Measurements from ENCODE around the gene FBLN2.
"Not testable (repeated sequence)": the region's sequence is repeated elsewhere in the genome, so short reads cannot be mapped to it uniquely, and the experiment has no call there.

The FBLN2 gene

DNA sequence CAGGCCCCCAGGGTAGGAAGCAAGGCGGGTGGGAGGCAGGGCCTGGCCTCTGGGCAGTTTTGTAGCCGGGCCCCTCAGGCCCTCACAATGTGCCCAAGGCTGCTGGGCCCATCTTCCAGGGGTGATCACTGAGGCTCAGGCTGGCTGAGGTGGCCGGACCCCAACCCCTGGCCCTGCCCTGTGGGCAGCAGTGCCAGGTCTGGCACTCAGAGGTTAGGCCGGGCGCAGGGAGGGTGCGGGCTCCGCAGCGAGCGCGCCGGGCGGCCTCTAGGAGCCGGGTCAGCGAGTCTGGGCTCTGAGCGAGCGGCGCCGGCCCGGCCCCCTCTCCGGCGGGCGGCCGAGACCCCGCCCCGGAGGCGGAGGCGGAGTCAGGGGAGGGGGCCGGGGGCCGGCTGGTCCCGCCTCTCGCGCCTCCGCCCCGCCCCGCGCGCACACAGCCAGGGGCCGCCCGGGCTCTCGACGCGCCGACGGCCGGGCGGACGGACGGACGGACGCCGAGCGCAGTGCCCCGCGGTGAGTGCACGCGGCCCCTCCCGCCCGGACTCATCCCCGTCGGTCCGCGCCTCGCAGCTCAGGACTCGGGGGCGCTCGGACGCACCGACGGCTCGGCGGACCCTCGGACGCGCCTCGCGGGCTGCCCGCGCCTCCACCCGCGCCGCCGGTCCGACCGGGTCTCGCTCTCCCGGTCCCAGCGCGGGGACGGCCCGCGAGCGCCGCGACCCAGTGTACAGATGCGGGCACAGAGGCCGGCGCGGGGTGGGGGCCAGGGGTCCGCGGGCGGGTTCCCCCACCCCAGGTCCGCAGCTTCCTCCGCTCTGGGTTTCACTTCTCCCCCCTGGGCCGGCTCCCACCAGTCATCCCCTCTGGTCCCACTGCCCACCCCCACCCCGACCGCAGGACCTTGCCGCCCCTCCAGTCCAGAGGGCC is at the start of gene FBLN2:
Gene FBLN2, plus strand, starts transcription at position 430 of the 927 bp plus-strand sequence. CDS start 21,231 bp downstream, outside the sequence.
- peaks cover 26% of the 10 kb centered on the region for H3K27me3 ChIP-seq (ENCODE audit: insufficient read depth, low read length)
- no peaks in the 10 kb centered on the region for H3K4me1 ChIP-seq (ENCODE audit: insufficient read depth, low read length)
- no peak within 1 kb of the TSS for H2AFZ ChIP-seq (ENCODE audit: low read depth, low read length)
- H3K4me3 ChIP-seq (ENCODE audit: low read length): no peak within 1 kb of the TSS
- H3K36me3 ChIP-seq (ENCODE audit: insufficient read depth, low read length): no peaks in the 10 kb centered on the region
- H3K9me3 ChIP-seq (ENCODE audit: low read length): no peaks in the 10 kb centered on the region

DNA sequence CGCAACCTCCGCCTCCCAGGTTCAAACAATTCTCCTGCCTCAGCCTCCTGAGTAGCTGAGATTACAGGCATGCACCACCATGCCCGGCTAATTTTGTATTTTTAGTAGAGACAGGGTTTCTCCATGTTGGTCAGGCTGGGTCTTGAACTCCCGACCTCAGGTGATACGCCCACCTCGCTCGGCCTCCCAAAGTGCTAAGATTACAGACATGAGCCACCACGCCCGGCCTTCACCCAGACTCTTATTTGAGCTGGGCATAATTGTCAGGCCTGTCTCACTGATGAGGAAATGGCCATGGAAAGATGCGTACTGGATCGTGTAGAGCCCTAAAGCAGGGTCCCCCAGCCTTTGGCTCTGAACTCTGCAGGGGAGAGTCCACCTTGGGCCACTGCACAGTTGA is 49.7 kb upstream of the FBLN2 start:
- H3K27me3 ChIP-seq (ENCODE audit: insufficient read depth, low read length); H3K4me3 ChIP-seq (ENCODE audit: low read length); H2AFZ ChIP-seq (ENCODE audit: low read depth, low read length); H3K9me3 ChIP-seq (ENCODE audit: low read length); H3K36me3 ChIP-seq (ENCODE audit: insufficient read depth, low read length); H3K4me1 ChIP-seq (ENCODE audit: insufficient read depth, low read length): not testable (repeated sequence)

DNA sequence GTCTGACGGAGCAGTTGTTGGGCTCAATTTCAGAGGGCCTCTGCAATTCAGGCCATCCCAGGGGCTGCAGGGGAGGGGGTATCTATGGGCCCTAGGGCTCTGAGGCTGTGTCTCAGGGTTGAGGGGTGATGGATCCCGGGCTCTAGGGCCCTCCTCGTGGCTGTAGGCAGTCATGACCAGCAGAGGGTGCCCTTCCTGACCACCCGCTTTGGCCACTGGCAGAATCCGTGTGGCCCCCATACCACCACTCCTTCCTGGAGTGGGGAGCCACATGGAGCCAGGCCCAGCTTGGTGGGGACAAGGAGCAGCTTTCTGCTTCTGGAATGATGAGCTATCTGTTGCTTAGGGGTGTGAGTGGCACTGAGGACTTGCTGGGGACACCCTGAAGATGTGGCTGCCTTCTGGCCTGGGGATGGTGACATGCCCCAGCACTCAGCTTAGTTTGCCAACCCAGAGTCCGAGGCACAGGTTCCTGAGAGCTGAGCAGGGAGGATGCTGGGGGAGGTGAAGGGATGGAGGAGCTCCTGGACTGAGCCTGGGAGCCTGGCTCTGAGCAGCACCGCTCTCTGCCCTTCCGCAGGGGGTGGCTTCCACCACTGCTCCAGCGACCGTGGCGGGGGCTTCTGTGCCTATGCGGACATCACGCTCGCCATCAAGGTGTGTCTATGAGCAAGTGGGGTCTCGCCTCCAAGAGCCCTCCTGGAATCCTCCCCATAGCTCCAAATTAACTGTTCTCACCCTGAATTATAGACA is 48.6 kb upstream of the FBLN2 start:
- Histone ChIP-seq H3K4me3 (ENCODE audit: low read length) (no peak overlapping the region), H2AFZ (ENCODE audit: low read depth, low read length) (no peak overlapping the region), H3K27me3 (ENCODE audit: insufficient read depth, low read length) (no peaks in the 10 kb centered on the region), H3K36me3 (ENCODE audit: insufficient read depth, low read length) (no peaks in the 10 kb centered on the region), H3K9me3 (ENCODE audit: low read length) (no peaks in the 10 kb centered on the region), H3K4me1 (ENCODE audit: insufficient read depth, low read length) (peaks cover 15% of the 10 kb centered on the region)

DNA sequence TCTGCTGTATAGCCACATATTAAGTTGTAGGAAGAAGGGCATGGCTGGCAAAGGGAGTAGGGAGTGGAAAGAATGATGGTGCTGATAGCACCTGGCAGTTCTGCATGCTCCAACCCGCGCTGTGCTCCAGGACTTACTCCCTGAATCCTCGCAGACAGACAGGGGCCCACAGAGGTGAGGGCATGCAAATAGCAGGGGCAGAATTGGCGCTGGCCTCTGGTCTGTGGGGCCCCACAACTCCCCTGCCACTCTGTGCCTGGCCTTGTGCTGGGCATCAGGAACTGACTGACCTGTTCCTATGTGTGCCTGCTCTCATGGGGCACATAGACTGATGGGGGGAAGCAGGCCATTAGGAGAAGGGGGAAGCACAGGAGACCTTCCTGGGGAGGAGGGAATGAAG is 47.9 kb upstream of the FBLN2 start:
- H3K27me3 ChIP-seq (ENCODE audit: insufficient read depth, low read length): no peaks in the 10 kb centered on the region
- H3K9me3 ChIP-seq (ENCODE audit: low read length): no peaks in the 10 kb centered on the region
- H2AFZ ChIP-seq (ENCODE audit: low read depth, low read length): no peak overlapping the region
- no peaks in the 10 kb centered on the region for H3K36me3 ChIP-seq (ENCODE audit: insufficient read depth, low read length)
- no peak overlapping the region for H3K4me3 ChIP-seq (ENCODE audit: low read length)
- peaks cover 15% of the 10 kb centered on the region for H3K4me1 ChIP-seq (ENCODE audit: insufficient read depth, low read length)

DNA sequence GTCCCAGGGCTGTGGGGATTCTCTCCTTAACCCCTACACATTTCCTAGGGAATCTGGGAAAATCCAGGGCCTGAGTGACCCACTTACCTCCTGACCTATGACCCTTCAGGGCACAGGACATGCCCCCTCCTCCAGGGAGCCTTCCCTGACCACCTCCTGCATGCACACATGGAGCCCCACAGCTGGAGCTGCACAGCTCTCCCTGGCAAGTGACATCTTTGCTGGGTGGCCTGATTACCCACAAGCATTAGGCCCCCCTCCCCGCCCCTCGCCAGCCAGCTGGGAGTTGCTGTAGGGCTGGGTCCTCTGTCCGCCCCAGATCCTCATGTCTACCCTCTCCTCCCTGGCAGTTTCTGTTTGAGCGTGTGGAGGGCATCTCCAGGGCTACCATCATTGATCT is 47.4 kb upstream of the FBLN2 start:
- H3K4me3 ChIP-seq (ENCODE audit: low read length): no peak overlapping the region
- no peaks in the 10 kb centered on the region for H3K9me3 ChIP-seq (ENCODE audit: low read length)
- H3K27me3 ChIP-seq (ENCODE audit: insufficient read depth, low read length): no peaks in the 10 kb centered on the region
- H2AFZ ChIP-seq (ENCODE audit: low read depth, low read length): no peak overlapping the region
- no peaks in the 10 kb centered on the region for H3K36me3 ChIP-seq (ENCODE audit: insufficient read depth, low read length)
- peaks cover 13% of the 10 kb centered on the region for H3K4me1 ChIP-seq (ENCODE audit: insufficient read depth, low read length)

DNA sequence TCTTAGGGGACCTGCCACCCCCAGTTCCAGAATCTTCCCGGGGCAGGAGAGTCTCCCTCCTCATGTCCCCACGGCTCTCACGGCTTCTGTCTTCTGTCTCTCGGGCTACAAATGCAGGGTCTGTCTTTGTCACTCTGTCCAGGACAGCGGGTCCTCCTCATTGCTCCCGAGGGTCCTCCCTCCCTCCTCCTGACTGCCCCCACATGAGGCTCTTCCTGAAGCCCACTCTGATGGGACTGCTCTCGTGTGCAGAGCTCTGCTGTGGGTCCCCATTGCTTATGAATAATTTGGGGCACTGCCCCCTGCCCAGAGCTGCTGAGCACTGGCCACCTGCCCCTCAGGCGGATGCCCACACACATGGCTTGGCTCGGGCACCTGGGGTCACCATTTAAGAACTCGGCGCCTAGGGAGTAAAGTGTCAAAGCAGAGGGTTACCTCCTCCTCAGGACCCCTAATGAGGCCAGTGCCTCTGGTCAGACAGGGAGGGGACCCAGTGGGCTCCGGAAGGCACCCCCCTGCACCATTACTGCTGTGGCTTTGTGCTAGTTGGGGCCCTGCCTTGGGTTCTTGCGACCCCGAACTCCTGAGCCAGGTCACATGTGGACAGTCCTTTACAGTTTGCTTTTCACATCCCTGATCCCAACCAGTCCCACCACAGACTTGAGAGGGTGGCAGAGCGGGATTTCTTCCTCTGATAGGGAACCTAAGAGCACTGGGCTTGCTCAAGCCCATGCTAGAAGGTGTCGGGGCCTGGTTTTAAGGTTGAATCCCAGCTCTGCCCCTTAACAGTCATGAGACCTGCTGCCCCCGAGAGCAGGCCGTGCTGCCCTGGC is 46.8 kb upstream of the FBLN2 start:
- H3K36me3 ChIP-seq (ENCODE audit: insufficient read depth, low read length): no peaks in the 10 kb centered on the region
- H3K4me1 ChIP-seq (ENCODE audit: insufficient read depth, low read length): peaks cover 10% of the 10 kb centered on the region
- no peak overlapping the region for H2AFZ ChIP-seq (ENCODE audit: low read depth, low read length)
- no peaks in the 10 kb centered on the region for H3K27me3 ChIP-seq (ENCODE audit: insufficient read depth, low read length)
- H3K4me3 ChIP-seq (ENCODE audit: low read length): no peak overlapping the region
- H3K9me3 ChIP-seq (ENCODE audit: low read length): no peaks in the 10 kb centered on the region

DNA sequence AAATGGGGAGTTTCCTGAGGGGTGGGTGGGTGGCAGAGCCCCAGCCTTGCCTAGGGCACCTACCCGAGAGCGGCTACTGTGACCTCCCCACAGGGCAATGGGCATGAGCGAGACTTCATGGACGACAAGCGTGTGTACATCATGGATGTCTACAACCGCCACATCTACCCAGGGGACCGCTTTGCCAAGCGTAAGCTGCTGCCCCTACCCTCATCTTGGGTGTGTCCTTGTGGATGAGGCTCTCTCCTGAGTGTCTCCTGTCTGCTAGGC is 46.2 kb upstream of the FBLN2 start:
- Histone ChIP-seq H3K36me3 (ENCODE audit: insufficient read depth, low read length) (no peaks in the 10 kb centered on the region), H3K4me3 (ENCODE audit: low read length) (no peak overlapping the region), H3K4me1 (ENCODE audit: insufficient read depth, low read length) (peaks cover 13% of the 10 kb centered on the region), H2AFZ (ENCODE audit: low read depth, low read length) (no peak overlapping the region), H3K27me3 (ENCODE audit: insufficient read depth, low read length) (no peaks in the 10 kb centered on the region), H3K9me3 (ENCODE audit: low read length) (no peaks in the 10 kb centered on the region)

DNA sequence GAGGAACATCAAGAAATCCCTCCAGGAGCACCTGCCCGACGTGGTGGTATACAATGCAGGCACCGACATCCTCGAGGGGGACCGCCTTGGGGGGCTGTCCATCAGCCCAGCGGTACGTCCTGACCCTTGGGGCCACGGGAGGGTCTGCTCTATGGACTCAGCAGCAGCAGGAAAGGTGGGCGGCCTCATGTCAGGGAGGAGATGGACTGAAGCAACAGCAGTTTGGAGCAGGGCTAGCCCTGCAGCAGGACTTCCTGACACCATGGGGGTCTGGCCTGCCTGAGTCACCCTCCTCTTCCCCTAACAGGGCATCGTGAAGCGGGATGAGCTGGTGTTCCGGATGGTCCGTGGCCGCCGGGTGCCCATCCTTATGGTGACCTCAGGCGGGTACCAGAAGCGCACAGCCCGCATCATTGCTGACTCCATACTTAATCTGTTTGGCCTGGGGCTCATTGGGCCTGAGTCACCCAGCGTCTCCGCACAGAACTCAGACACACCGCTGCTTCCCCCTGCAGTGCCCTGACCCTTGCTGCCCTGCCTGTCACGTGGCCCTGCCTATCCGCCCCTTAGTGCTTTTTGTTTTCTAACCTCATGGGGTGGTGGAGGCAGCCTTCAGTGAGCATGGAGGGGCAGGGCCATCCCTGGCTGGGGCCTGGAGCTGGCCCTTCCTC is 44.6 kb upstream of the FBLN2 start:
- no peak overlapping the region for H3K4me3 ChIP-seq (ENCODE audit: low read length)
- H3K9me3 ChIP-seq (ENCODE audit: low read length): no peaks in the 10 kb centered on the region
- H3K4me1 ChIP-seq (ENCODE audit: insufficient read depth, low read length): peaks cover 16% of the 10 kb centered on the region
- no peaks in the 10 kb centered on the region for H3K36me3 ChIP-seq (ENCODE audit: insufficient read depth, low read length)
- no peaks in the 10 kb centered on the region for H3K27me3 ChIP-seq (ENCODE audit: insufficient read depth, low read length)
- no peak overlapping the region for H2AFZ ChIP-seq (ENCODE audit: low read depth, low read length)

DNA sequence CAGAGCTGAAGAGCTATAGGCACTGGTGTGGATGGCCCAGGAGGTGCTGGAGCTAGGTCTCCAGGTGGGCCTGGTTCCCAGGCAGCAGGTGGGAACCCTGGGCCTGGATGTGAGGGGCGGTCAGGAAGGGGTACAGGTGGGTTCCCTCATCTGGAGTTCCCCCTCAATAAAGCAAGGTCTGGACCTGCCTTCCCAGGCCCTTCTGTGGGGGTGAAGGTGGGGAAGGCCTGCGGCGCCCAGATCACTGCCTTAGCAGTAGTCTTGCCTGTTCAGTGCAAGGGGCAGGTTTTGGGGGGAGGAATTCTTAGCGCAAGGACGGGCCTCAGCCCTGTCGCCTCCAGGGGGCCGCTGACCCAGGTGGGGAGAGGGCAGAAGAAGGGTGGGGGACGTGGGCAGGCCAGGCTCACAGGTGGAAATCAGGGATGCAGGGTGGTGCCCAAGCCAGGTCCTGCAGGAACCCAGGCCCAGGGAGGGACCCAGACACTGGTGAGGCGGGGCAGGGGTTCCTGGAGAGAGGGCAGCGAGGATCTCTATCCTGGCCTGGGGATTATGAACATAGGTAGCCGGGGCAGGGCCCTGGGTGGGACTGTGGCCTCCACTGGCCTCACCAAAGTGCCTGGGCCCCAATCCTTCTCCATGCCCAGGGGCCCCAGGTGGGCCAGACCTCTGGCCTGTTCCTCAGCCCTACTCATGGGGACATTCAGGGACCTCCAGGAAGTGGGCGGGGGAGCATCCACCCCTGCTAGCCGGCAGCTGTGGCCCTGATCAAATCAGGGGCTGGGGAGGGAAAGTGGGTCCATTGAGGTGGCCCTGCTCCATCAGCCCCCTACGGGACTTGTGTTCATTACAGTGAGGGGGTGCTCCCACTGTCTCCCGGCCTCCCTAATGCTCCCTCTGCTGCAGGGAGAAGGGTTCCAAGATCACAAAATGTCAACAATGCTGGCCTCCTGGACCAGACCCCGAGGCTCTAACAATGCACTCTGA is 43.5 kb upstream of the FBLN2 start:
- Histone ChIP-seq H2AFZ (ENCODE audit: low read depth, low read length) (no peak overlapping the region), H3K9me3 (ENCODE audit: low read length) (no peaks in the 10 kb centered on the region), H3K4me3 (ENCODE audit: low read length) (no peak overlapping the region), H3K27me3 (ENCODE audit: insufficient read depth, low read length) (no peaks in the 10 kb centered on the region), H3K4me1 (ENCODE audit: insufficient read depth, low read length) (peaks cover 16% of the 10 kb centered on the region), H3K36me3 (ENCODE audit: insufficient read depth, low read length) (no peaks in the 10 kb centered on the region)

DNA sequence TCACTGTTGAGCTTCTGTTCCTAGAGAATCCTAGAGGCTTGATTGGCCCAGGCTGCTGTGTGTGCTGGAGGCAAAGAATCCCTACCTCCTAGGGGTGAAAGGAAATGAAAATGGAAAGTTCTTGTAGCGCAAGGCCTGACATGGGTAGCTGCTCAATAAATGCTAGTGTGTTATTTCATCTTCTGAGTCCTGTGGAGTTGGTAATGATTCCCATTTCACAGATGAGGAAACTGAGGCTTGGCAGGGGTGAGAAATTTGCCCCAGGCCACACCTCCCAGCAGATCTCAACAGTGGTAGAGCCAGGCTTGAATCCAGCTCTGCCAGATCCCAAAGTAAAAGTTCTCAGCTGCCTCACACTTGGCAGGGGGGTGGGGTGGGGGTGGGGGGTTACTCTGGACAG is 42.7 kb upstream of the FBLN2 start:
- Histone ChIP-seq H3K27me3 (ENCODE audit: insufficient read depth, low read length) (no peaks in the 10 kb centered on the region), H3K4me1 (ENCODE audit: insufficient read depth, low read length) (peaks cover 16% of the 10 kb centered on the region), H3K4me3 (ENCODE audit: low read length) (no peak overlapping the region), H2AFZ (ENCODE audit: low read depth, low read length) (no peak overlapping the region), H3K9me3 (ENCODE audit: low read length) (no peaks in the 10 kb centered on the region), H3K36me3 (ENCODE audit: insufficient read depth, low read length) (no peaks in the 10 kb centered on the region)

DNA sequence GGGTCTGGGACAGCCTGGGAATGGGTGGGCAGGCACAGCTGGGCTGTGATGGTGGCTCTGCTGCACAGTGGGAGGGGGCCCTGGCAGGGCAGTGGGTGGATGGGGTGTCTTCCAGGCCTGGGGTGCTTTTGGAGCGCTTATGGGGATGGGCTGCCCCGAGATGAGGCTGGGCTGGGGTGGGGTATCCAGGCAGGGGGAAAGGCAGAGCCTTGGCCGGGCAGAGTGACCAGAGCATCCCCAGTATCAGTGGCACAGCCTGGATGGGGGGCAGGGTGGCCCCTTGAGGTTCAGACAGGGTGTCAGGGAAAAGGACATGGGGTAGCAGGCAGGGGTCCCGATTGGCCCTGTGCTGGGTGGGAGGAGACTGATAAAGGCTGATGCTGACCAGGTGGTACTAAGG is 42.2 kb upstream of the FBLN2 start:
- H3K27me3 ChIP-seq (ENCODE audit: insufficient read depth, low read length): no peaks in the 10 kb centered on the region
- no peak overlapping the region for H3K4me3 ChIP-seq (ENCODE audit: low read length)
- H3K4me1 ChIP-seq (ENCODE audit: insufficient read depth, low read length): peaks cover 16% of the 10 kb centered on the region
- peaks cover 2% of the 10 kb centered on the region for H3K9me3 ChIP-seq (ENCODE audit: low read length)
- no peaks in the 10 kb centered on the region for H3K36me3 ChIP-seq (ENCODE audit: insufficient read depth, low read length)
- H2AFZ ChIP-seq (ENCODE audit: low read depth, low read length): no peak overlapping the region

DNA sequence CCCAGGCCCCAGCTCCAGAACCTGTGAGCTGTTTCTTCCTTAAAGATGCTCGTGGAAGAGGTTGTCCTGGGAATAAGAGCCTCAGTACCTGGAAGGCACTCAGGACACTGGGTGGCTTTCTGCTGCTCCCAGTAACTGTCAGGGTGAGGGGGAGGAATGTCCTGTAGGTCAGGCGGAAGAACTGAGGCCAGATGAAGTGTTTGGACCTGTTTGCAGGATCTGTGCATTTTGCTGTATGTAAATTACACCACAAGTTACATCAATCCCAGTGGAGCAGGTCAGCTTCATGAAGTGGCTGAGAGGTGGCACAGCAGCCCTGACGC is 41.7 kb upstream of the FBLN2 start:
- Histone ChIP-seq H3K36me3 (ENCODE audit: insufficient read depth, low read length) (no peaks in the 10 kb centered on the region), H2AFZ (ENCODE audit: low read depth, low read length) (no peak overlapping the region)

More for the DNA sequence above, 41.7 kb upstream of the FBLN2 start:
- H3K4me3 ChIP-seq (ENCODE audit: low read length): no peak overlapping the region
- no peaks in the 10 kb centered on the region for H3K27me3 ChIP-seq (ENCODE audit: insufficient read depth, low read length)
- H3K9me3 ChIP-seq (ENCODE audit: low read length): peaks cover 2% of the 10 kb centered on the region
- peaks cover 16% of the 10 kb centered on the region for H3K4me1 ChIP-seq (ENCODE audit: insufficient read depth, low read length)
